GM23338 (cell line): Measurements from ENCODE around the gene LPP. TPM values are rescaled to one million over a fixed set of nuclear protein-coding genes. Genes with fewer than 3 reads are reported as not detected.
A peak's percentile ranks its signal among the peaks of the same experiment; 100 is the strongest.

Experiments
- ATAC-seq: fragments of 200-7000 bp; cut with Tn5 transposase; 3 replicates; pipeline ENCODE4 v1.9.1; 2020
- DNase-seq: peaks from one replicate; pipeline ENCODE4 v3.0.0-alpha.2; 2015; ENCODE audit warnings: low spot score
- H2AFZ ChIP-seq: fragments of 200-600 bp; sonication (generic); 2 replicates; pipeline ENCODE4 v1.8.0; 2016; ENCODE audit warnings: antibody characterized with exemption, mild to moderate bottlenecking, moderate library complexity
- H3F3A ChIP-seq: fragments of 200-600 bp; sonication (generic); replicated peaks from 2 replicates; pipeline ENCODE4 v1.8.0; 2017; ENCODE audit warnings: antibody characterized with exemption, mixed run types, low read depth
- H3K27ac ChIP-seq: fragments of 200-600 bp; sonication (generic); 2 replicates; pipeline ENCODE4 v1.6.1; 2016; ENCODE audit warnings: low read depth
- H3K27me3 ChIP-seq: fragments of 200-600 bp; sonication (generic); 2 replicates; pipeline ENCODE4 v1.8.0; 2016; ENCODE audit warnings: mild to moderate bottlenecking, mixed run types, moderate library complexity; ENCODE audit not compliant: insufficient read depth
- H3K36me3 ChIP-seq: fragments of 200-600 bp; sonication (generic); 2 replicates; pipeline ENCODE4 v1.8.0; 2016; ENCODE audit warnings: mild to moderate bottlenecking; ENCODE audit not compliant: insufficient read depth
- H3K4me1 ChIP-seq: fragments of 200-600 bp; sonication (generic); 2 replicates; pipeline ENCODE4 v1.8.0; 2016; ENCODE audit warnings: mild to moderate bottlenecking, moderate library complexity; ENCODE audit not compliant: insufficient read depth
- H3K4me2 ChIP-seq: fragments of 200-600 bp; sonication (generic); 2 replicates; pipeline ENCODE4 v1.7.1; 2017; ENCODE audit warnings: mixed run types
- H3K4me3 ChIP-seq: fragments of 200-600 bp; sonication (generic); 2 replicates; pipeline ENCODE4 v1.6.1; 2016; ENCODE audit warnings: mixed run types
- H3K79me2 ChIP-seq: fragments of 200-600 bp; sonication (generic); replicated peaks from 2 replicates; pipeline ENCODE4 v1.8.0; 2017; ENCODE audit warnings: mild to moderate bottlenecking; ENCODE audit not compliant: insufficient read depth
- H3K9me2 ChIP-seq: fragments of 200-600 bp; sonication (generic); 2 replicates; pipeline ENCODE4 v1.8.0; 2017; ENCODE audit not compliant: insufficient read depth
- H4K20me1 ChIP-seq: fragments of 200-600 bp; sonication (generic); replicated peaks from 2 replicates; pipeline ENCODE4 v1.8.0; 2017; ENCODE audit warnings: mild to moderate bottlenecking; ENCODE audit not compliant: insufficient read depth
- H3K27ac Mint-ChIP-seq: 2 replicates; pipeline ENCODE4 v1.8.0; 2020; ENCODE audit warnings: inconsistent platforms, mild to moderate bottlenecking, moderate library complexity, mixed read lengths
- H3K27me3 Mint-ChIP-seq: 3 replicates; pipeline ENCODE4 v1.8.0; 2022; ENCODE audit warnings: low read depth, mild to moderate bottlenecking, moderate library complexity, mixed read lengths, inconsistent platforms; ENCODE audit not compliant: insufficient read depth, poor library complexity
- H3K36me3 Mint-ChIP-seq: 3 replicates; pipeline ENCODE4 v1.8.0; 2021; ENCODE audit warnings: low read depth, mild to moderate bottlenecking, inconsistent platforms, moderate library complexity, mixed read lengths
- H3K4me1 Mint-ChIP-seq: 3 replicates; pipeline ENCODE4 v1.8.0; 2020; ENCODE audit warnings: mild to moderate bottlenecking, inconsistent platforms, mixed read lengths
- H3K4me3 Mint-ChIP-seq: 3 replicates; pipeline ENCODE4 v1.8.0; 2021; ENCODE audit warnings: moderate library complexity, mild to moderate bottlenecking, inconsistent platforms, mixed read lengths
- H3K9me3 Mint-ChIP-seq: 3 replicates; pipeline ENCODE4 v1.8.0; 2020; ENCODE audit warnings: moderate library complexity, mild to moderate bottlenecking, inconsistent platforms, mixed read lengths
- polyA plus RNA-seq: library from polyadenylated mRNA; unstranded; fragments of >200 nt; fragmentation: Nextera tagmentation; extraction: Ambion mirVana; gene quantifications from 2 replicates; pipeline ENCODE4 v1.2.1, GENCODE V29; 2016
- total RNA-seq: library from RNA; depleted of rRNA; stranded (reverse); fragments of >200 nt; shearing (Covaris generic); gene quantifications from 2 replicates; pipeline ENCODE4 v1.2.3, GENCODE V29; 2014
- TF ChIP-seq, protein P1 (sequence below), 2 experiments: fragments of 200-600 bp in 1 of 2; sonication (generic) in 1 of 2; conservative IDR thresholded peaks; 2 replicates each; pipeline versions ENCODE4 v1.5.1 to v1.6.1; 2016 to 2017; ENCODE audit warnings: antibody characterized with exemption in 2 of 2, low read depth in 2 of 2, mild to moderate bottlenecking in 2 of 2, moderate library complexity in 1 of 2
- TF ChIP-seq, protein P2 (sequence below): IDR thresholded peaks from one replicate; pipeline ENCODE4 v1.6.1; 2018; ENCODE audit warnings: antibody characterized with exemption; ENCODE audit not compliant: unreplicated experiment
- TF ChIP-seq, protein P3 (sequence below): fragments of 250-450 bp; sonication (Bioruptor Pico); IDR thresholded peaks from 2 replicates; pipeline ENCODE4 v1.5.0; 2020; ENCODE audit warnings: mild to moderate bottlenecking, moderate library complexity

Gene LPP
- total and polyA plus RNA-seq, 2 experiments from 2014 or later: 23.0 to 35.2 TPM

DNA sequence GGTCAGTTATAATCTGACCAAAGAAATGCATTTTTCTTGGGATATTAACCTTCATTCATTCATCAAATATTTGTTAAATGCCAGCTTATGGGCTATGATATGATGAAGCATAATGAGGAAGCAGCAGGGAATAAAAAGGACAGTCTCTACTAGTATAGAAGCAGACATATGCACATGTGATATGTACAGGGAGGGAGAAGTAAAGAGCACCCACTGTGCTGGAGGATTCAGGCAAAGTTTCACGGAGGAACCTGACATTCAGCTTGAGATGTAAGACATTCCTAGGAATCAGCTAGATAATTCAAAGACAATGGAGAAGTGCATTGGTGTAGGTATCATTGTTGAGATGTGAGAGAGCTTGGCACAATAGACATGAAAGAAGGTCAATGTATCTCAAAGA lies 450.7 kb downstream of the LPP start:
- Histone ChIP-seq H3K4me1 (no peaks in the 10 kb centered on the region), H3K4me3 (no peak overlapping the region), H3K4me2 (no peak overlapping the region), H3K27ac (no peak overlapping the region), H3K79me2 (no peaks in the 10 kb centered on the region), H3F3A (no peaks in the 10 kb centered on the region), H3K27me3 (no peaks in the 10 kb centered on the region), H2AFZ (no peak overlapping the region), H3K9me2 (peaks cover 3% of the 10 kb centered on the region; the same call in 1 of the 2 replicates), H4K20me1 (no peaks in the 10 kb centered on the region), H3K36me3 (no peaks in the 10 kb centered on the region)
- no peaks in the 10 kb centered on the region; the same call in 1 of the 3 replicates for H3K4me1 Mint-ChIP-seq
- peaks cover 9% of the 10 kb centered on the region; the same call in 2 of the 3 replicates for H3K36me3 Mint-ChIP-seq
- no peak overlapping the region for H3K27ac Mint-ChIP-seq
- no peak for ATAC-seq
- no peaks in the 10 kb centered on the region for H3K27me3 Mint-ChIP-seq
- peaks cover 8% of the 10 kb centered on the region; the same call in 1 of the 3 replicates for H3K9me3 Mint-ChIP-seq
- no peak overlapping the region for H3K4me3 Mint-ChIP-seq
- peak; percentile 11 for DNase-seq
- TF ChIP-seq, protein P1, sequence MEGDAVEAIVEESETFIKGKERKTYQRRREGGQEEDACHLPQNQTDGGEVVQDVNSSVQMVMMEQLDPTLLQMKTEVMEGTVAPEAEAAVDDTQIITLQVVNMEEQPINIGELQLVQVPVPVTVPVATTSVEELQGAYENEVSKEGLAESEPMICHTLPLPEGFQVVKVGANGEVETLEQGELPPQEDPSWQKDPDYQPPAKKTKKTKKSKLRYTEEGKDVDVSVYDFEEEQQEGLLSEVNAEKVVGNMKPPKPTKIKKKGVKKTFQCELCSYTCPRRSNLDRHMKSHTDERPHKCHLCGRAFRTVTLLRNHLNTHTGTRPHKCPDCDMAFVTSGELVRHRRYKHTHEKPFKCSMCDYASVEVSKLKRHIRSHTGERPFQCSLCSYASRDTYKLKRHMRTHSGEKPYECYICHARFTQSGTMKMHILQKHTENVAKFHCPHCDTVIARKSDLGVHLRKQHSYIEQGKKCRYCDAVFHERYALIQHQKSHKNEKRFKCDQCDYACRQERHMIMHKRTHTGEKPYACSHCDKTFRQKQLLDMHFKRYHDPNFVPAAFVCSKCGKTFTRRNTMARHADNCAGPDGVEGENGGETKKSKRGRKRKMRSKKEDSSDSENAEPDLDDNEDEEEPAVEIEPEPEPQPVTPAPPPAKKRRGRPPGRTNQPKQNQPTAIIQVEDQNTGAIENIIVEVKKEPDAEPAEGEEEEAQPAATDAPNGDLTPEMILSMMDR (conservative IDR thresholded peaks at IDR 0.05; ENCODE audit: low read depth in 2 of 2): no peak
- TF ChIP-seq, protein P2, sequence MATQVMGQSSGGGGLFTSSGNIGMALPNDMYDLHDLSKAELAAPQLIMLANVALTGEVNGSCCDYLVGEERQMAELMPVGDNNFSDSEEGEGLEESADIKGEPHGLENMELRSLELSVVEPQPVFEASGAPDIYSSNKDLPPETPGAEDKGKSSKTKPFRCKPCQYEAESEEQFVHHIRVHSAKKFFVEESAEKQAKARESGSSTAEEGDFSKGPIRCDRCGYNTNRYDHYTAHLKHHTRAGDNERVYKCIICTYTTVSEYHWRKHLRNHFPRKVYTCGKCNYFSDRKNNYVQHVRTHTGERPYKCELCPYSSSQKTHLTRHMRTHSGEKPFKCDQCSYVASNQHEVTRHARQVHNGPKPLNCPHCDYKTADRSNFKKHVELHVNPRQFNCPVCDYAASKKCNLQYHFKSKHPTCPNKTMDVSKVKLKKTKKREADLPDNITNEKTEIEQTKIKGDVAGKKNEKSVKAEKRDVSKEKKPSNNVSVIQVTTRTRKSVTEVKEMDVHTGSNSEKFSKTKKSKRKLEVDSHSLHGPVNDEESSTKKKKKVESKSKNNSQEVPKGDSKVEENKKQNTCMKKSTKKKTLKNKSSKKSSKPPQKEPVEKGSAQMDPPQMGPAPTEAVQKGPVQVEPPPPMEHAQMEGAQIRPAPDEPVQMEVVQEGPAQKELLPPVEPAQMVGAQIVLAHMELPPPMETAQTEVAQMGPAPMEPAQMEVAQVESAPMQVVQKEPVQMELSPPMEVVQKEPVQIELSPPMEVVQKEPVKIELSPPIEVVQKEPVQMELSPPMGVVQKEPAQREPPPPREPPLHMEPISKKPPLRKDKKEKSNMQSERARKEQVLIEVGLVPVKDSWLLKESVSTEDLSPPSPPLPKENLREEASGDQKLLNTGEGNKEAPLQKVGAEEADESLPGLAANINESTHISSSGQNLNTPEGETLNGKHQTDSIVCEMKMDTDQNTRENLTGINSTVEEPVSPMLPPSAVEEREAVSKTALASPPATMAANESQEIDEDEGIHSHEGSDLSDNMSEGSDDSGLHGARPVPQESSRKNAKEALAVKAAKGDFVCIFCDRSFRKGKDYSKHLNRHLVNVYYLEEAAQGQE: no peak
- TF ChIP-seq, protein P3, sequence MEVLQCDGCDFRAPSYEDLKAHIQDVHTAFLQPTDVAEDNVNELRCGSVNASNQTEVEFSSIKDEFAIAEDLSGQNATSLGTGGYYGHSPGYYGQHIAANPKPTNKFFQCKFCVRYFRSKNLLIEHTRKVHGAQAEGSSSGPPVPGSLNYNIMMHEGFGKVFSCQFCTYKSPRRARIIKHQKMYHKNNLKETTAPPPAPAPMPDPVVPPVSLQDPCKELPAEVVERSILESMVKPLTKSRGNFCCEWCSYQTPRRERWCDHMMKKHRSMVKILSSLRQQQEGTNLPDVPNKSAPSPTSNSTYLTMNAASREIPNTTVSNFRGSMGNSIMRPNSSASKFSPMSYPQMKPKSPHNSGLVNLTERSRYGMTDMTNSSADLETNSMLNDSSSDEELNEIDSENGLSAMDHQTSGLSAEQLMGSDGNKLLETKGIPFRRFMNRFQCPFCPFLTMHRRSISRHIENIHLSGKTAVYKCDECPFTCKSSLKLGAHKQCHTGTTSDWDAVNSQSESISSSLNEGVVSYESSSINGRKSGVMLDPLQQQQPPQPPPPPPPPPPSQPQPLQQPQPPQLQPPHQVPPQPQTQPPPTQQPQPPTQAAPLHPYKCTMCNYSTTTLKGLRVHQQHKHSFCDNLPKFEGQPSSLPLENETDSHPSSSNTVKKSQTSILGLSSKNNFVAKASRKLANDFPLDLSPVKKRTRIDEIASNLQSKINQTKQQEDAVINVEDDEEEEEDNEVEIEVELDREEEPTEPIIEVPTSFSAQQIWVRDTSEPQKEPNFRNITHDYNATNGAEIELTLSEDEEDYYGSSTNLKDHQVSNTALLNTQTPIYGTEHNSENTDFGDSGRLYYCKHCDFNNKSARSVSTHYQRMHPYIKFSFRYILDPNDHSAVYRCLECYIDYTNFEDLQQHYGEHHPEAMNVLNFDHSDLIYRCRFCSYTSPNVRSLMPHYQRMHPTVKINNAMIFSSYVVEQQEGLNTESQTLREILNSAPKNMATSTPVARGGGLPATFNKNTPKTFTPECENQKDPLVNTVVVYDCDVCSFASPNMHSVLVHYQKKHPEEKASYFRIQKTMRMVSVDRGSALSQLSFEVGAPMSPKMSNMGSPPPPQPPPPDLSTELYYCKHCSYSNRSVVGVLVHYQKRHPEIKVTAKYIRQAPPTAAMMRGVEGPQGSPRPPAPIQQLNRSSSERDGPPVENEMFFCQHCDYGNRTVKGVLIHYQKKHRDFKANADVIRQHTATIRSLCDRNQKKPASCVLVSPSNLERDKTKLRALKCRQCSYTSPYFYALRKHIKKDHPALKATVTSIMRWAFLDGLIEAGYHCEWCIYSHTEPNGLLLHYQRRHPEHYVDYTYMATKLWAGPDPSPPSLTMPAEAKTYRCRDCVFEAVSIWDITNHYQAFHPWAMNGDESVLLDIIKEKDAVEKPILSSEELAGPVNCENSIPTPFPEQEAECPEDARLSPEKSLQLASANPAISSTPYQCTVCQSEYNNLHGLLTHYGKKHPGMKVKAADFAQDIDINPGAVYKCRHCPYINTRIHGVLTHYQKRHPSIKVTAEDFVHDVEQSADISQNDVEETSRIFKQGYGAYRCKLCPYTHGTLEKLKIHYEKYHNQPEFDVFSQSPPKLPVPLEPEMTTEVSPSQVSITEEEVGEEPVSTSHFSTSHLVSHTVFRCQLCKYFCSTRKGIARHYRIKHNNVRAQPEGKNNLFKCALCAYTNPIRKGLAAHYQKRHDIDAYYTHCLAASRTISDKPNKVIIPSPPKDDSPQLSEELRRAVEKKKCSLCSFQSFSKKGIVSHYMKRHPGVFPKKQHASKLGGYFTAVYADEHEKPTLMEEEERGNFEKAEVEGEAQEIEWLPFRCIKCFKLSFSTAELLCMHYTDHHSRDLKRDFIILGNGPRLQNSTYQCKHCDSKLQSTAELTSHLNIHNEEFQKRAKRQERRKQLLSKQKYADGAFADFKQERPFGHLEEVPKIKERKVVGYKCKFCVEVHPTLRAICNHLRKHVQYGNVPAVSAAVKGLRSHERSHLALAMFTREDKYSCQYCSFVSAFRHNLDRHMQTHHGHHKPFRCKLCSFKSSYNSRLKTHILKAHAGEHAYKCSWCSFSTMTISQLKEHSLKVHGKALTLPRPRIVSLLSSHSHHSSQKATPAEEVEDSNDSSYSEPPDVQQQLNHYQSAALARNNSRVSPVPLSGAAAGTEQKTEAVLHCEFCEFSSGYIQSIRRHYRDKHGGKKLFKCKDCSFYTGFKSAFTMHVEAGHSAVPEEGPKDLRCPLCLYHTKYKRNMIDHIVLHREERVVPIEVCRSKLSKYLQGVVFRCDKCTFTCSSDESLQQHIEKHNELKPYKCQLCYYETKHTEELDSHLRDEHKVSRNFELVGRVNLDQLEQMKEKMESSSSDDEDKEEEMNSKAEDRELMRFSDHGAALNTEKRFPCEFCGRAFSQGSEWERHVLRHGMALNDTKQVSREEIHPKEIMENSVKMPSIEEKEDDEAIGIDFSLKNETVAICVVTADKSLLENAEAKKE: no peak
